Pancreas (tissue), 10 donors: ENCODE measurements around the gene LINS1. TPM values are rescaled to one million over a fixed set of nuclear protein-coding genes. Genes with fewer than 3 reads are reported as not detected.

Source experiments
- ATAC-seq, 4 donors: fragments of 200-7000 bp; cut with Tn5 transposase; one replicate each; pipeline versions ENCODE4 v1.8.0 to v1.9.1; 2020; ENCODE audit warnings: mild to moderate bottlenecking in 4 of 4, moderate library complexity in 4 of 4
- DNase-seq, 6 donors: peaks; one replicate each; pipeline ENCODE4 v3.0.0-alpha.2; 2020
- FAIRE-seq: peaks from 2 replicates; lab custom pipeline; 2012; peaks lifted over from hg19 to GRCh38; lab: Jason Lieb, UNC
- H3K27ac ChIP-seq, 4 donors: fragments of 200-600 bp; sonication (generic); 1 replicate in 3 of 4; 2 replicates in 1 of 4; pipeline versions ENCODE4 v1.5.0 to v1.8.0; 2020
- H3K27me3 ChIP-seq, 4 donors: fragments of 200-600 bp; one replicate each; pipeline ENCODE4 v1.8.0; 2021
- H3K36me3 ChIP-seq, 3 donors: fragments of 200-600 bp; sonication (generic) in 1 of 3; one replicate each; pipeline versions ENCODE4 v1.5.0 to v1.8.0; 2020 to 2021
- H3K4me1 ChIP-seq, 3 donors: fragments of 200-600 bp; one replicate each; pipeline ENCODE4 v1.8.0; 2021
- H3K4me3 ChIP-seq, 4 donors: fragments of 200-600 bp; sonication (generic) in 2 of 4; one replicate each; pipeline versions ENCODE4 v1.5.0 to v1.8.0; 2020 to 2021
- H3K9me3 ChIP-seq, 4 donors: fragments of 200-600 bp; one replicate each; pipeline ENCODE4 v1.8.0; 2021
- CTCF ChIP-seq, 4 donors: fragments of 200-600 bp; sonication (generic) in 3 of 4; IDR thresholded peaks; one replicate each; pipeline versions ENCODE4 v1.5.0 to v1.8.0; 2021; ENCODE audit warnings: antibody characterized with exemption in 4 of 4
- WGBS, 2 donors: extraction: QIAGEN DNeasy Blood & Tissue Kit; methylation state at CpG; one replicate each; pipeline ENCODE4 v1.1.7; 2013; 5-methylcytosine and 5-hydroxymethylcytosine counted together
- intact Hi-C, 3 donors: fragments of 100-400 bp; cut with DNase I; formaldehyde crosslinking; loops; one replicate each; pipeline versions ENCODE4 v1.11.1 to v1.14.2; 2022
- polyA plus RNA-seq, 2 donors: library from polyadenylated mRNA; stranded (reverse); fragments of 200-250 nt; gene quantifications; one replicate each; pipeline ENCODE4 v1.2.3, GENCODE V29; 2013
- total RNA-seq, 6 donors: library from RNA; stranded (reverse); fragmentation: NEBNext Ultra II Directional in 4 of 6; extraction: Animal tissue kit (Norgen Biotek cat#: 25700) in 4 of 6; gene quantifications; one replicate each; pipeline versions ENCODE4 v1.2.1 to v1.2.4, GENCODE V29; 2021 to 2023
- donor health status: healthy with polysubstance abuse.
- donor health status: DM: no; HTN: no; CAD: no; lungs with moderate emphysema.
- donor health status: DM: no; HTN: no; CAD: no.
- donor health status: control.
- donor health status: control.
- donor health status: Bipolar disorder and iron deficiency.
- donor health status: DM: yes; HTN: yes; CAD: no.
- donor health status: DM: no; HTN: no; CAD: no.
- donor health status: DM: no; HTN: no; CAD: no.
- donor health status: DM: yes; HTN: yes; CAD: no.

The LINS1 gene
- total and polyA plus RNA-seq, 8 donors, result 3.0 to 9.1 (median 4.6) TPM

DNA sequence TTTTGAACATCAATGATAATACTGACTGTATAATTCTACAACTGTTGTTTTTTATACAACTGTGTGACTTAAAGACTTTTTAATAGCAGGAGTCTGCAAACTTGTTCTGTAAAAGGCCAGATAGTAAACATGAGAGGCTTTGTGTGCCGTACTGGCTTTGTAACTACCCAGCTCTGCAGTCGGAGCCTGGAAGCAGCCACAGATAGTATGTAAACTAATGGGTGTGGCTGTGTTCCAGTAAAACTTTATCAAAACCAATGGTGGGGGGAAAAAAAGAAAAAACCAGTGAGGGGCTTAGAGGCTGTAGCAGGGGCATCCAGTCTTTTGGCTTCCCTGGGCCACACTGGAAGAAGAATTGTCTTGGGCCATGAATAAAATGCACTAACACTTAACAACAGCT, 12.4 kb upstream of the LINS1 start:
- Histone ChIP-seq H3K9me3 (no peaks in the 10 kb centered on the region), H3K27ac (no peak overlapping the region), H3K4me3 (no peak overlapping the region), H3K27me3 (no peaks in the 10 kb centered on the region), H3K4me1 (no peaks in the 10 kb centered on the region), H3K36me3 (peaks cover 0 to 29% (median 6%) of the 10 kb centered on the region in 3 donors)
- whole genome bisulfite sequencing, 2 donors, result 83 to 94% methylated on average over 2 of the region's 2 CpGs
- FAIRE-seq (no peak), DNase-seq (no peak), ATAC-seq (no peak)
- TF ChIP-seq CTCF (IDR thresholded peaks at IDR 0.05), result no peak
- intact Hi-C loops, result no loop called here

DNA sequence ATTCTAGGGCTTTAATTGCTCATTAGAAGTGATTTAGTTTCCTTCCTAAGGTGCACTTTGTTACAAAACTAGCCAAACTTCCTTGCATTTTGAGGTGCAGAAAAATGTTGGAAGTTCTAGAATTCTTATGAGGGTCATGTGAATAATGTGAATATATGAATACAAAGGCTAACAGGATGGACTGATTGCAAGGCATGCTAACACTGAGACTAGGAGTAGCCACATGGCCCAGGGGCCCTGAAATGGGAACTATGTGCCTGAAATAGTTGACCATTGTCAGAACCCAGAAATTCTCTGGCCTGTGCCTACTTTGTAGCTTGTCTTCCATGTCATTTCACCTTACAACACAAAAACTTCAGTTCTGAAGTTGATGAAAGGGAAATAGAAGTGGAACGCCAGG, 11.2 kb upstream of the LINS1 start:
- FAIRE-seq, result no peak

DNA sequence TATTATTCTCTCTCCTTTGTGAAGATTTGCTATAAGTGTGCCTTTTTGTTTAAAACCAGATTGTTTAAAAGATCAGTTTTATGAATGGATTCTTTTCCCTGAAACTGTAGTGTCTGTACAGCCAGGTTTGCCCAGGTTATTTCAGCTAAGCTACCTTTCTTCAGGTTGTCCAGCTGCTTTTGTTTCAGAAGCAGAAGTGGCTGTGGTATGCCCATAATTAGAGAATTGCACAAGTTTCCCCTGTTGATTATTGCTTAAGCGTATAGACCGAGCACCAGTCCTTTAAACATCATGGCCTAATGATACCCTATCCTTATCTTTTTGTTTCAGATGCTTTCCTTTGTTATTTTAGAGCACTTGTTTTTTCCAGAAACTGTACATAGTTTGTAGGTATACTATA, 10.6 kb upstream of the LINS1 start:
- ATAC-seq (no peak), FAIRE-seq (no peak), DNase-seq (no peak)
- intact Hi-C loops, result no loop called here
- Histone ChIP-seq H3K4me1 (no peaks in the 10 kb centered on the region), H3K27ac (no peak overlapping the region), H3K4me3 (no peak overlapping the region), H3K27me3 (no peaks in the 10 kb centered on the region), H3K36me3 (peaks cover 0 to 29% (median 6%) of the 10 kb centered on the region in 3 donors), H3K9me3 (no peaks in the 10 kb centered on the region)
- no peak for TF ChIP-seq CTCF (IDR thresholded peaks at IDR 0.05)
- 95 to 97% methylated on average over 2 of the region's 2 CpGs for WGBS, 2 donors

More for the DNA sequence above, 11.2 kb upstream of the LINS1 start:
- ATAC-seq (no peak), DNase-seq (no peak)
- no peaks in the 10 kb centered on the region for H3K9me3 ChIP-seq
- peaks cover 0 to 29% (median 6%) of the 10 kb centered on the region in 3 donors for H3K36me3 ChIP-seq
- intact Hi-C loops, result no loop called here
- TF ChIP-seq CTCF (IDR thresholded peaks at IDR 0.05), result no peak
- no peak overlapping the region for H3K27ac ChIP-seq
- no peaks in the 10 kb centered on the region for H3K27me3 ChIP-seq
- no peaks in the 10 kb centered on the region for H3K4me1 ChIP-seq
- H3K4me3 ChIP-seq, result no peak overlapping the region
- 90 to 97% methylated on average over 1 of the region's 1 CpG for WGBS, 2 donors

DNA sequence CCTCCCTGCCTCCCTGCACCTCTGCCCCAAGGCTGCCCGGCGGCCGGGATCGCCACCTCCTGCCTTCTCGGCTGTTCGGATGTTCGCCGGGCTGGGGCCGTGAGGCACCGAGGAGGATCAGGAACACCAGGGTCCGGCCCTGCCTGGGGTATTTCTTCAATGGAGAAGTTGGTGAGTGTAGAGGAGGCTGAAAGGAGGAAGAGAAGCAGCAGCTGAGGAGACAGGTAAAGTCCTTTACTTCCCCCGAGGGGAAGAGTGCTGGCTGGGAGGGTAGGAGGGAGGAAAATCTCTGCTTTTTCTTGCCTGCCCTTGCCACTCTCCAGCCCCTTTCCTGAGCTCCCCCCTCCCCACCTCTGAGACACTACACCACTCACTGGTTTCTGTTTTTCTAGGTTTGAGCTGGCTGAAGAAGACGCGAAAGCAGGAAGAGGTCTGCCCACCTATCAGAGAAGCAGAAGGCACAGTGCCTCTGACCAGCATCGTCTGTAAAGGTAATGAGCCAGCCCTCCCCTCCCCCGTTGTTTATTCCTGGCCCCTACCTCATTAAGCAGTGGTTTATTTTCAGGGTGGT, 924 bp upstream of the LINS1 start:
- FAIRE-seq (no peak), ATAC-seq (no peak), DNase-seq (peak in 2 of 6 donors; percentile 5 to 12)
- no peaks in the 10 kb centered on the region for H3K9me3 ChIP-seq
- intact Hi-C loops, result no loop called here
- peak overlapping the region; percentile 30 to 70 (median 58) for H3K27ac ChIP-seq
- H3K4me3 ChIP-seq, result peak overlapping the region; percentile 85 to 96 (median 90)
- peaks cover 8 to 22% (median 8%) of the 10 kb centered on the region in 3 donors for H3K4me1 ChIP-seq
- H3K27me3 ChIP-seq, result no peaks in the 10 kb centered on the region
- 0 to 1% methylated on average over 16 of the region's 16 CpGs for whole genome bisulfite sequencing, 2 donors
- no peak for TF ChIP-seq CTCF (IDR thresholded peaks at IDR 0.05)
- H3K36me3 ChIP-seq, result no peaks in the 10 kb centered on the region

- ATAC-seq, result peak; percentile 2 to 43 (median 20)
- no peaks in the 10 kb centered on the region for H3K9me3 ChIP-seq
- no peaks in the 10 kb centered on the region for H3K27me3 ChIP-seq
- FAIRE-seq, result no peak
- H3K4me3 ChIP-seq, result peak overlapping the region; percentile 39 to 96 (median 74)
- TF ChIP-seq CTCF (IDR thresholded peaks at IDR 0.05), result no peak
- no peaks in the 10 kb centered on the region for H3K36me3 ChIP-seq
- 0 to 1% methylated on average over 21 of the region's 21 CpGs for WGBS, 2 donors
- H3K27ac ChIP-seq, result peak overlapping the region in 3 of 4 donors; percentile 7 to 71 (median 46)
- DNase-seq, result no peak
- intact Hi-C loops, result no loop called here
- H3K4me1 ChIP-seq, result peaks cover 8 to 24% (median 8%) of the 10 kb centered on the region in 3 donors
Measured at GRCh38 chr15:100601617-100602063, 344 bp downstream of the LINS1 start.
